GM18502 (cell line): ENCODE data around the gene SMC6.

ENCODE experiments used
- ATAC-seq: cut with Tn5 transposase; IDR thresholded peaks from one replicate; pipeline ENCODE4 v1.9.1; 2021; ENCODE audit warnings: mild to moderate bottlenecking; ENCODE audit not compliant: unreplicated experiment, poor library complexity

SMC6 gene, protein sequence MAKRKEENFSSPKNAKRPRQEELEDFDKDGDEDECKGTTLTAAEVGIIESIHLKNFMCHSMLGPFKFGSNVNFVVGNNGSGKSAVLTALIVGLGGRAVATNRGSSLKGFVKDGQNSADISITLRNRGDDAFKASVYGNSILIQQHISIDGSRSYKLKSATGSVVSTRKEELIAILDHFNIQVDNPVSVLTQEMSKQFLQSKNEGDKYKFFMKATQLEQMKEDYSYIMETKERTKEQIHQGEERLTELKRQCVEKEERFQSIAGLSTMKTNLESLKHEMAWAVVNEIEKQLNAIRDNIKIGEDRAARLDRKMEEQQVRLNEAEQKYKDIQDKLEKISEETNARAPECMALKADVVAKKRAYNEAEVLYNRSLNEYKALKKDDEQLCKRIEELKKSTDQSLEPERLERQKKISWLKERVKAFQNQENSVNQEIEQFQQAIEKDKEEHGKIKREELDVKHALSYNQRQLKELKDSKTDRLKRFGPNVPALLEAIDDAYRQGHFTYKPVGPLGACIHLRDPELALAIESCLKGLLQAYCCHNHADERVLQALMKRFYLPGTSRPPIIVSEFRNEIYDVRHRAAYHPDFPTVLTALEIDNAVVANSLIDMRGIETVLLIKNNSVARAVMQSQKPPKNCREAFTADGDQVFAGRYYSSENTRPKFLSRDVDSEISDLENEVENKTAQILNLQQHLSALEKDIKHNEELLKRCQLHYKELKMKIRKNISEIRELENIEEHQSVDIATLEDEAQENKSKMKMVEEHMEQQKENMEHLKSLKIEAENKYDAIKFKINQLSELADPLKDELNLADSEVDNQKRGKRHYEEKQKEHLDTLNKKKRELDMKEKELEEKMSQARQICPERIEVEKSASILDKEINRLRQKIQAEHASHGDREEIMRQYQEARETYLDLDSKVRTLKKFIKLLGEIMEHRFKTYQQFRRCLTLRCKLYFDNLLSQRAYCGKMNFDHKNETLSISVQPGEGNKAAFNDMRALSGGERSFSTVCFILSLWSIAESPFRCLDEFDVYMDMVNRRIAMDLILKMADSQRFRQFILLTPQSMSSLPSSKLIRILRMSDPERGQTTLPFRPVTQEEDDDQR

DNA sequence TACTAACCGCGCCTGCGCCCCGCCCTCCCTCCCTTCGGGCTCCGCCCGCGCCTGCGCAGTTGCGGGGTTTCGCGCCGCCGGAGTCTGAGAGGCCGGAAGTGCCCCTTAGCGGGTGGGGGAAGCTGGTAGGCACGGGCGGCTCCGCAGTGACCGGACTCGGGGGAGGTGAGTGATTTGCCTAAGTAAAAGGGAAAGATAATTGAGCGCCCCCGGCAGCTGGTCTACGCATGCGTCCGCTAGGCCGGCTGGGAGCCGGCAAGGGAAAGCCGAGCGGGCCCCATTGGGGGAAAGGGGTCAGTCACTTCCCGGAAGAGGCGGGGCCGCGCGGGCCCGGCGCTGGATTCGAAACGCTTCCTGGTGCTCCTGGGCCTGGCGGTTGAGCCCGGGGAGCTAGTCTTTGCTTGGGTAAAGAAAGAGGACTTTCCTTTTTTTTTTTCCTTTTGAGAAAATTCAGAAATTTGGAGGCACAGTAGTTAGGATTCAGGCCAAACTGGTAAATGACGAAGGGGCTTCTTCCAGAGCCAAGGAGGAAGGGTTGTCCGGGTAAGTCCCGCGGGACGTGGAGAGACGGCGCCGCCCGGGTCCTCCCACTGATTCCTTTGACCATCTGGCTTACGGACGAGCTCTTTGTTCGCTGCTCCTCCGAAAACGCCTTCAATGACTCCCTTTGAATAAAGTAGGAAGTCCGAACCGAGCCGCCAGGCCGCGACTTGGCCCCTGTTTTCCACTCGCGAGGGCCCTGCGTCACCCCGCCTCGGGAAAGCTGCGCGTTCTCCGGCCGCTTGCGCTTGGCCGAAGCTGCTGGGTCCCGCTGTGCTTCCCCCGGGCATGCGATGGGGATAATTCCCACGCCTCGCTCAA, at the start of gene SMC6, which contains the start of gene GEN1:
Gene SMC6, minus strand, starts transcription at position 8 of the 861 bp plus-strand sequence. CDS start 7,864 bp downstream, outside the sequence.
Gene GEN1, plus strand, starts transcription at position 336 of the 861 bp plus-strand sequence. CDS start 5,806 bp downstream, outside the sequence.
- peak; percentile 63 for ATAC-seq

DNA sequence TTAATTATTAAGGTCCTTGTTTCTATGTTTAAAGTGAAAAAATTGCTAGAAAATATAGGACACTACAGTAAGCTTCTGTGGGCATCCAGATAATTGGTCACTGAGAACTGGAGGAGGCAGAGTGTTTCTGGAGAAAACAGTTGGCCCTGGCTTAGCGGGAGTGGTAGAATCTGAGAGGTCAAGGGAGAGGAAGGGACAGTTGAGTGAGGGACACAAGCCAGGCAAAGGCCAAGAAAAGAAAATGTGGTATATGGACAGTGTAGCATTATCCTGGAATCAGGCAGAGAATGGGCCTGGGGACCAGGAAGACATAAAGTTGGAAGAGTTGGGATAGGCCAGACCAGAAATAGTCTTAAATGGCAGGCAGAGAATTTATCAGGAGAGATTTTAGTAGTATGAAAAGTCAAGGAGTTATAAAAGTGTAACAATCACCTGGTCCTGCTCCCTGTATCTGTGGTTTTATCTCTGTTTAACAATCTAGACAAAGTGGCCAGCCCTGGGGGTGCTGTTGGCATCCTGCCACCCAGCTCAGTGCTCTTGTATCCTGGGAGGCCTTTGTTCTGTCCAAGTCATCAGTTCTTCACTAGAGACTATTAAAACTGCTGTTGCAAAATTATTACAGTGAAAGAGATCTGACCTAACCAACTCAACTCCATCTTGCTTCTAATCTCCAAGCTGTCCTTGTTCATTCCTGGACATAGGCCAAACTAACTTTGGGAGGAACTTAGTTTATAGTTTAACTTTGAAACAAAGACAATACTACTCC, 47.3 kb upstream of the SMC6 start:
- no peak for ATAC-seq

DNA sequence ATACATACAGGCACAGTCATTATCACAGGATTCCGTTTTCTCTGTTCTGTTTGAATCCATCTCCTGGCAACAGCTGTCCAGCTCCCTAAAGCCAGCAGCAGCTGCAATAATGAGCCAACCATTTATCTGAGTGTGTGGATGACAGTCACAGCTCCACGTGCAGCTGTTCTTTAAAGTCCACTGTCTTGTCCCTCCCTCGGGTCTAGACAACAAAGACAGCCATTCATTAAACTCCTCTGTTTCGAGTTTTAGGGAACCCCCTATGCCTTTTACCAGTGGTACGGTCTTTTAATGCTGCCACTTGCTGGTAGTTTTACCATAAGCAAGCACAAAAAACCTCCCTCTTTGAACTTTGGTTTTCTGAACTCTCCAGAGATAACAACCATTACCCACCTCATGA, 46.6 kb upstream of the SMC6 start:
- ATAC-seq, result no peak

DNA sequence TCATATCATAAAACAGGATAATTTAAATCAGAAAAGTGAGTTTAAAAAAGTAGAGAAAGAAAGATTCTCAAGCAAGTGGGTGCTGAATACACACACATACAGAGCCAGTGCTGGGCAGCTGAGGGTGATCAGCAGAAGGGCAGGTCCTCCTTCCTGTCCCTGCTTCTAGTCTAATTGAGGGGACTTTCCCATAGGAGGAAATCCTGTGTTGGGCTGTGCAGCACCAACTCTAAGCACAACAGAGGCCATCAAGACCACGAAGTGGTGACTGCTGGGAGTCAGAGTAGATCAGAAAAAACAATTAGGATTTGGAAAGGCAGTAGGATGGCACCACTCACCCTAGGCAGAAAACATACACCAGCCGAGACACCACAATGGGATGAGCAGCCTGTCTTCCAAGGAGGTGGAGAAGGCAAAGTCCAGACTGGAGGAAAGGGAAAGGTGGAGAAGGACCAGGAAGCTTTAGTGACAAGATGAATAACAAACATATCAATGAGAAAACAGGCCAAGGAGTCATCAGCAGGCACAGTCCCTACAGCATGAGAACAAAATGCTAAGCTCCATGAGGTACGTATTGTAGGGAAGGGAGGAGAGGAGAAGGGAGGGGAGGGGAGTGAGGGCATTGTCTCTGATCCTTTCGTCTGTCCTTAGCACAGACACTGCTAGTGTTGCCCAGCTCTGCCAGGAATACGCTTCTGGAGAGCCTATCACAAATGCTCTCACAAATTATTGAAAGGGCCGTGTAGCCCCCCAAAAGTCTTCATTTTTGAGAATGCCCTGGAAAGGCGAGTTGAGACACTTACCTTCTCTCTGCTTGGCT, 45.9 kb upstream of the SMC6 start:
- no peak for ATAC-seq

DNA sequence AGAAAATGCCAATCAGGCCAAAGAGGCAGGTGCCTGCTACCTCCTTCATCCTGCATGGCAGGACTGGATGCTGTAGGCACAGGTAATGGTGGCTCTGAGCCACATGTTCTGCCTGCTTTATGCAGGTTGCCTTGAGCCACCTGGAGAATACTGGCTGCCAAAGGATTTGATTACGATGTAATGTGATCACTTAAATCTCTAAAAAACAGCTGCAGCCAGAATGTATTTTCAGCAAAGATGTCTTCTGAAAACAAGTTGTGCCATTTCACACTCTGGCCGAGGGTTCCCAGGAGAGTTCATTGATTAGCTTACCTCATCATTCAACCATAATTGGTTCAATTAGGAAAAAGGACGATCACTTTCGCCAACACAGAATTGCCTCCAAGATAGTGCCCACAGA, 44.7 kb upstream of the SMC6 start:
- ATAC-seq, result no peak

DNA sequence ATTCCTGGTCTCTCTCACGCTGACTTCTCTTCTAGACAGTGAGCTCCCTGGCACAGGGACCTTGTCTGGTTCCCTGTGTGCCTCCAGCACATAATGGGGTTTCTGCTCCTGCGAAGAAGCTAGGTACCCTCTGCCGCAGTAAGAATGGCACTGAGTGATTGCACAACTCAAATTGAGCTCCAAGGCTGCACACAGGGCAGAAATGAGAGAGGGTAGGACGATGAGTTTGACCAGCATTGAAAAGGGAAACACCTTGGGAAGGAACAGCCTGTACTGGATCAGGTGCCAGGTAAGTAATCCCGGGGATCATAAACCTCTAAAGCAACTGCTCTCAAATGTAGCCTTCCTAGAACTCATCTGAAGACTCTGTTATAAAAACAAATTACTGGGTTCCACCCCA, 41.7 kb upstream of the SMC6 start:
- ATAC-seq, result no peak

DNA sequence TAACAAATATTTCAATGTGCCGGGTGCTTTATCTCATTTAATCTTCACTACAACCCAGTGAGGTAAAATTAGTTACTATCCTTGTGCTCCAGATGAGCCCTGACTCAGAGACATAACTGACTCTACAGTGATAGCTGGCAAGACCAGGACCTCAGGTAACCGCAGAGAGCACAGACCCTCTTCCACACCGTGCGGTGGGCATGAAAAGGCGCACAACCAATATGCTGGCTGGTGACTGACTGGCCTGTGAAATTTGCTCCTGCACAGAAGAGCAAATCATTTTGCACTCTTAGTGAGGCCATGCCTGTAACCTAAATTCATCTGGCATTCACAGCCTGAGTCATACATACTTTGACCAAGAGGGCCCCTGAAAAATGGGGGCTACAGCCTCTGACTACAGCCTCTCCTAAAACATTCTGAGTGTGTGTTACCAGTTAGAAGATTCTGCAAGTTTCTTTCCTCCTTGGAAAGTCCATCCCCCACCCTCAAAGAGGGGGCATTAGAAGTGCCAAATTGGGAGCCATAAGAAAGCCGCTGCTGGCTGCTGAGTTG, 40.3 kb upstream of the SMC6 start:
- ATAC-seq, result no peak

DNA sequence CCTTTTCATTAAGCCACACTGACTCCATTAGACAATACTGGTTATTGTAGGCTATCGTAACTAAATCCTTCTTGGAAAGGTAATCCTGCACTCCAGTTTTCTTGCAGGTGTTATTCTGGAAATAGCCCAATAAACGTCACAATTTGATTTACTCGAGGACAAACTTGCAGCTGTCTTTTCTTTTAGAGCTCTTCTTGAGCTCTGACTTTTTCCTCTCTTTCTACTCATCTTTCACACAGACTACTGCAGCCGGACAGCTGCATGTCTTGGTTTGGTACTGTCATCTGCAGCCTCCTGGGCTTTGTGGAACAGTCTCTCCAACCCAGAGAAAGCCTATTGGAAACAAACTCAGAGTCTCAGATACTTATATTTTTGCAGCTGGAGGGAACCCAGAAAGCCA, 39.7 kb upstream of the SMC6 start:
- no peak for ATAC-seq

DNA sequence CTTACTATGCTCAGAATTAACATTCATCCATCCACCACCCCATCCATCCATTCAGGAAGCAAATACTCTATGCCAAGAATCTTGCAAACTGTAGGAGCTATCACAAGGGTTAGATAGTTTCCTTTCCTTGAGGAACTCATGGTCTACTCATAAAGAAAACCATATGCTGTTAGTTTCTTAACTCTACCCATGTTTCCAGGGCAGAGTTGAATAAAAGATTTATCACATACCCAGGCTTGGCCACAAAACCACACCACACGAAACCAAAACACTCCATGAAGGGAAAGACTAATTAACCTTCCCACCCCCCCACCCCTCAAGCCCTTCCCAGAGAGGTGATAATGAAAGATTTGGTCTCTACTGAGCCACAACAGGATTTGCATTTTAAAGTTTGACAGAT, 38.9 kb upstream of the SMC6 start:
- peak; percentile 72 for ATAC-seq

DNA sequence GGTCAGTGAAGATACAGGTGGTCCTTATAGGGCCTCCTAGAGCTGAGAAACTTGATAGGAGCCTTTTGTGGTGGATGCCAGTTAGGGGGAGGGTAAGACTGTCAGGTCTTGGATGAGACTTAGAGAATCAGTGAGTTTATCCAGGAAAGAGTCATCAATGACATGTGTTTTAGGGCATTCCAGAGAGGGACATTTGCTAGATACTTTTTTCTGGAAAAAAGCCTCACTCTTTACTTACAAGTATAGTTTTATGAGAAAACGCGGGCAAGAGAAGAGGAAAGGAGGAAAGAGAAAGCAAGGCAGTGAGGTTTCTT, 38.2 kb upstream of the SMC6 start:
- no peak for ATAC-seq

DNA sequence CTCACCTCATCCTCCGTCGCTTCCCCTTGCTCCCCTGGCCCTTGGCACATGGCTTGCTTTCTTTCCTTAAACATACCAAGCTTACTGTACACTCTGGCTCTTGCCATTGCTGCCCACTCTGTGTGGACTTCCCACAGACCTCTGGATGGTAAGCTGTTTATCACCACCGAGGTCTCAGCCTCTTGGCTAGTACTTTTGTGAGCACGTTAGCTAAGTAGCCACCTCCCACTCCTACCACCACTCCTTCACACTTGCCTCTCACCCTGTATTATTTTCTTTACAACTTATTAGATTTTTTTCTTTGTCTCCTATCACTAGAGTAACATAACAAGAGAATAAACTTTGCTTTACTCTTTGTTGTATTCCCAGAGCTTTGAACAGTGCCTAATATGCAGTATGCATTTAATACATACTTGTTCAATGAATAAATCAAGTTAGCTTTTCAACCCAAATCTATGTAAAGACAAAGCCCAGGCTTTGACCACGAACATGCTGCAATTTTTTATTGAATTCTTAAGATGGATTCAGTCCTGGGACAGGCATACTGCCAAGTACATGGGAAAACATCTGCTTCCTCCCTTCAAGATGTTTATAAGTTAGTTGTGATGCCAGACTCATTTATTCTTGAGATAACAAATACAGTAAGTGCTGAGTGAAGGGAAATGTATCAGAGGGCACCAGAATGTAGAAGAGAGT, 37.7 kb upstream of the SMC6 start:
- ATAC-seq, result no peak

DNA sequence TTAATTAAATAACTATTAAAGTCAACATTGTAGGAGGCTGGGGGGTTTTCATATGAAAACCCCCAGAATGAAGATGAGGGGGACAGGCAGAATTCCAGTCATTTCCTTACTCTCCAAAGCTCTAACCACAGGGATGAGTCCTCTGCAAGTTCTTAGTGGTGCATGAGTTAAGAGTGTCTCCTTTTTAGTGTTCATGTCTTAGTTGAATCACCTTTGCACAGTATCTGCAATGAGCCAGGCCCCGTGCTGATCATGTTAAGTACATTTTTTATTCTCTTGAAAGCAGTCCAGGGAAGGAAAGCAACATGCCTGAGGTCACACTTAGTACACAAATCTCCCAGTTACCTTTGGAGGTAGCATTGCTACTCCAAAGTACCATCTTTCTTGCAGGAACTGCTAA, 36.9 kb upstream of the SMC6 start:
- ATAC-seq, result no peak

DNA sequence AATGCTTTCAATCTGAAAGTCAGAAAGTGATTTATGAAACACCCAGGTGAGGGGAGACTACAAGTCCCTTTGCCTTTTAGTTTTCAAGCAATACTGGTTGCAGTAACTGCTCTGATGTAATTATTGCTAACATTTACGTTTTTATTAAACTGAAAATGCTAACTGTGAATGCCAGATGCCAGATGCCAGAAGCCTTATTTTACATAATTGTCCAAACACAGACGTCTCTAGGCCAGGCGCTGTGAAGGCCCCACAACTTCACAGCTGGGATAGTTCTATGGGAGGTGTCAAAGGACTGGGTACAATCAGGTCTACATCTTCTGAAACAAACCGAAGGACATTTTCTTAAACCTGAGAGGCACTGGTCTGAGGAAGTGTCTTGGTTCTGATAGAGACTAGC, 35.2 kb upstream of the SMC6 start:
- ATAC-seq, result no peak

DNA sequence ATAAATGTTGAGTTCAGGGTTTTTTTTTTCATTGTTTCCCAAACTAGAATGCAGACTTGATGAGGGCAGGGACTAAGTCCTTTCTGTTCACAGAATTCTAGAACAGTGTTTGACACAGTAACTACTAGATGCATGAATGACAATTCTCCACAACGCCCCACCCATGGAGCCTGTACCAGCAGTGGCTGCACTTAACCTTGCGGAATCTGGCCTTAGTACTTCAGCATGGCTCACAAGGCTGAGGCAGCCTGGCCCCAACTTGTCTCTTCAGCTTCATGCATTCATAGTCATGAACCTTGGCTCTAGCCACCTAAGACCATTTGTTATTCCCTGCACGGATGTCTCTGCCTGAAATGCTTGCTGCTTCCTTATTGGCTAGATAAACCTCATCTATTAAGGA, 33.1 kb upstream of the SMC6 start:
- ATAC-seq, result no peak

DNA sequence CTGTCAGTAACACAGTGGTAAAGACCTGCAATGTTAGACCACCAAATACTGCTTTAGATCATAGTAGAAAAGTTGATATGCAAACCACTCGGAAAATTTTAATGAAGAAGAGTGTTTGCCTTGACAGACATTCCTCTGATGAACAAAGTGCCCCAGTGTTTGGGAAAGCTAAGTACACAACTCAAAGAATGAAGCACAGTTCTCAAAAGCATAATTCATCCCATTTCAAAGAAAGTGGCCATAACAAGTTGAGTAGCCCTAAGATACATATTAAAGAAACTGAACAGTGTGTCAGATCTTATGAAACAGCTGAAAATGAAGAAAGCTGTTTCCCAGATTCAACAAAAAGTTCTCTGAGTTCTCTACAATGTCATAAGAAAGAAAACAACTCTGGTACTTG, 27.9 kb upstream of the SMC6 start:
- no peak for ATAC-seq

DNA sequence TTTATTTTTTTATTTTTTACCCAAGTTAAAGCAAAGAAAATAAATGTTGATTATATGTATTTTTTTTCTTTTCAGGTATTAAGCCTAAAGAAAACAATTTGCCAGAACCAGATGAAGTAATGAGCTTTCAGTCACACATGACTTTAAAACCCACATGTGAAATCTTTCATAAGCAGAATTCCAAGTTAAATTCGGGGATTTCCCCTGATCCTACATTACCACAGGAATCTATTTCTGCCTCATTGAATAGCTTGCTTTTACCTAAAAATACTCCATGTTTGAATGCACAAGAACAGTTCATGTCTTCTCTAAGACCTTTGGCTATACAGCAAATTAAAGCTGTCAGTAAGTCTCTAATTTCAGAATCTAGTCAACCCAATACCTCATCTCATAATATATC, 26.9 kb upstream of the SMC6 start:
- ATAC-seq, result no peak

DNA sequence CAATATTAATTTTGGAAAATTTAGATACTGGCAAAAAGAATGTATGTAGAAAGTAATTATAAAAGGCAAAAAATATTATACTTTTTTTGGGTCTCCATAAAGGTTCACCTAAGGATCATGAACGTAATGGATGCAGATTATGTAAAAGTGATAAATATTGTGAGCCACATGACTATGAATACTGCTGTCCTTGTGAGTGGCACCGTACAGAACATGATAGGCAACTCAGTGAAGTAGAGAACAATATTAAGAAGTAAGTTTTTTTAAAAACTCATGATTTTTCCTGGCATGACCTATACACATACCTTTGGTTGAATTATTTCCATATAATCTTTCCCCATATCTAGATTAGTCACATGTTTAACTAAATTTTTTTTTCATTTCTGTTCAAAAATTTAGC, 18.9 kb upstream of the SMC6 start:
- no peak for ATAC-seq

DNA sequence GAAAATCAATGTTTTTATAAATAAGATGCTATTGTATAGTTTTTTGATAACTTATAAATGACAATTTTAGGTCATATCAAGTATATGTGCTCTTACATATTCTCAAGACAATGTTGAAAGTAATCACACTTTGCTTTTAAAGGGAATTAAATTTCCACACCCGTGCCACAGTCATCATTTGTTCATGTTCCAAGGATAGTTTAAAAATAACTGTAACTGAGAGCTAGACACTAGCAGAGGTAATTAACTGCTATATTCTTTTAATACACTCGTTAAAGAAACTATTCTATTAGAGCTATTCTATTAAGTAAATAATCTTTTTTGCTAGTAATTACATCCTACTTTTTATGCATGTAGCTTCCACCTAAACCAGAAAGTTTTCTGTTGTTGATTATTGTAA, 18.3 kb upstream of the SMC6 start:
- ATAC-seq, result no peak
